PC-3 (cell line): ENCODE results near the gene IFNL1. TPM values are rescaled to one million over a fixed set of nuclear protein-coding genes. Genes with fewer than 3 reads are reported as not detected.

Source experiments
- ATAC-seq: fragments of 200-7000 bp; cut with Tn5 transposase; 2 replicates; pipeline ENCODE4 v1.9.1; 2020; ENCODE audit warnings: mild to moderate bottlenecking, moderate library complexity
- BruUV-seq: library from RNA; stranded (reverse); fragments of 400-500 nt; replicated peaks from 2 replicates; lab custom pipeline; 2021; lab: Mats Ljungman, UMichigan
- CTCF ChIA-PET: fragments of 300-600 bp; sonication (Branson Sonifier 250); formaldehyde crosslinking; loops from one replicate; lab custom pipeline; 2022; ENCODE audit warnings: antibody characterized with exemption; lab: Charles Lee
- POLR2A ChIA-PET: fragments of 300-600 bp; sonication (Branson Sonifier 250); formaldehyde crosslinking; loops from one replicate; lab custom pipeline; 2022; ENCODE audit warnings: antibody characterized with exemption; ENCODE audit not compliant: unreplicated experiment; lab: Charles Lee
- DNase-seq: peaks from one replicate; pipeline ENCODE4 v3.0.0-alpha.2; 2015
- H2AFZ ChIP-seq: fragments of 300-600 bp; sonication (generic); 2 replicates; pipeline ENCODE4 v1.6.0; 2016; ENCODE audit warnings: antibody characterized with exemption, low read length
- H3F3A ChIP-seq: fragments of 300-600 bp; sonication (generic); one replicate; pipeline ENCODE4 v1.6.0; 2017; ENCODE audit warnings: antibody characterized with exemption, low read length, control low read depth, mild to moderate bottlenecking; ENCODE audit not compliant: unreplicated experiment
- H3K27ac ChIP-seq: fragments of 300-600 bp; sonication (generic); 2 replicates; pipeline ENCODE4 v1.5.1; 2016; ENCODE audit warnings: mild to moderate bottlenecking, low read length
- H3K27me3 ChIP-seq: fragments of 300-600 bp; sonication (generic); 2 replicates; pipeline ENCODE4 v1.6.1; 2016; ENCODE audit warnings: low read length, mixed read lengths
- H3K36me3 ChIP-seq: fragments of 300-600 bp; sonication (generic); 2 replicates; pipeline ENCODE4 v1.6.1; 2016; ENCODE audit warnings: low read depth, mixed run types, low read length, mixed read lengths
- H3K4me1 ChIP-seq: fragments of 300-600 bp; sonication (generic); 2 replicates; pipeline ENCODE4 v1.5.1; 2016; ENCODE audit warnings: low read length; ENCODE audit not compliant: insufficient read depth
- H3K4me2 ChIP-seq: fragments of 300-600 bp; sonication (generic); 2 replicates; pipeline ENCODE4 v1.6.0; 2016; ENCODE audit warnings: low read length
- H3K4me3 ChIP-seq: fragments of 300-600 bp; sonication (generic); 2 replicates; pipeline ENCODE4 v1.5.1; 2016; ENCODE audit warnings: mild to moderate bottlenecking, low read length, mixed read lengths
- H3K79me2 ChIP-seq: fragments of 300-600 bp; sonication (generic); 2 replicates; pipeline ENCODE4 v1.6.1; 2017; ENCODE audit warnings: low read length, mixed read lengths
- H3K9ac ChIP-seq: fragments of 300-600 bp; sonication (generic); 2 replicates; pipeline ENCODE4 v1.6.0; 2016; ENCODE audit warnings: mild to moderate bottlenecking, low read length
- H3K9me2 ChIP-seq: fragments of 300-600 bp; sonication (generic); replicated peaks from 2 replicates; pipeline ENCODE4 v1.6.1; 2016; ENCODE audit warnings: mixed run types, low read length, mixed read lengths
- H3K9me3 ChIP-seq: fragments of 300-600 bp; sonication (generic); 2 replicates; pipeline ENCODE4 v1.6.1; 2016; ENCODE audit warnings: low read length, mixed read lengths
- H4K20me1 ChIP-seq: fragments of 300-600 bp; sonication (generic); 2 replicates; pipeline ENCODE4 v1.6.1; 2016; ENCODE audit warnings: low read length, mixed read lengths
- EZH2 ChIP-seq: fragments of 300-600 bp; sonication (generic); IDR thresholded peaks from one replicate; pipeline ENCODE4 v1.6.1; 2017; ENCODE audit warnings: antibody characterized with exemption, mild to moderate bottlenecking, low read length; ENCODE audit not compliant: unreplicated experiment
- EZH2phosphoT487 ChIP-seq: fragments of 300-600 bp; sonication (generic); IDR thresholded peaks from 2 replicates; pipeline ENCODE4 v1.6.1; 2018; ENCODE audit warnings: mild to moderate bottlenecking, antibody characterized with exemption, low read length, borderline replicate concordance
- intact Hi-C: fragments of 100-400 bp; cut with micrococcal nuclease; formaldehyde crosslinking; loops from 2 replicates; pipeline ENCODE4 v1.9.0; 2023
- total RNA-seq: library from RNA; depleted of rRNA; stranded (reverse); fragments of >200 nt; gene quantifications from 2 replicates; pipeline ENCODE4 v1.2.3, GENCODE V29; 2014
- TF ChIP-seq, protein P1 (sequence below): fragments of 300-600 bp; sonication (generic); conservative IDR thresholded peaks from 2 replicates; pipeline ENCODE4 v1.5.1; 2017; ENCODE audit warnings: antibody characterized with exemption, low read depth, mild to moderate bottlenecking, low read length

Gene IFNL1
- total RNA-seq, 1 experiment from 2014 or later = not detected

DNA sequence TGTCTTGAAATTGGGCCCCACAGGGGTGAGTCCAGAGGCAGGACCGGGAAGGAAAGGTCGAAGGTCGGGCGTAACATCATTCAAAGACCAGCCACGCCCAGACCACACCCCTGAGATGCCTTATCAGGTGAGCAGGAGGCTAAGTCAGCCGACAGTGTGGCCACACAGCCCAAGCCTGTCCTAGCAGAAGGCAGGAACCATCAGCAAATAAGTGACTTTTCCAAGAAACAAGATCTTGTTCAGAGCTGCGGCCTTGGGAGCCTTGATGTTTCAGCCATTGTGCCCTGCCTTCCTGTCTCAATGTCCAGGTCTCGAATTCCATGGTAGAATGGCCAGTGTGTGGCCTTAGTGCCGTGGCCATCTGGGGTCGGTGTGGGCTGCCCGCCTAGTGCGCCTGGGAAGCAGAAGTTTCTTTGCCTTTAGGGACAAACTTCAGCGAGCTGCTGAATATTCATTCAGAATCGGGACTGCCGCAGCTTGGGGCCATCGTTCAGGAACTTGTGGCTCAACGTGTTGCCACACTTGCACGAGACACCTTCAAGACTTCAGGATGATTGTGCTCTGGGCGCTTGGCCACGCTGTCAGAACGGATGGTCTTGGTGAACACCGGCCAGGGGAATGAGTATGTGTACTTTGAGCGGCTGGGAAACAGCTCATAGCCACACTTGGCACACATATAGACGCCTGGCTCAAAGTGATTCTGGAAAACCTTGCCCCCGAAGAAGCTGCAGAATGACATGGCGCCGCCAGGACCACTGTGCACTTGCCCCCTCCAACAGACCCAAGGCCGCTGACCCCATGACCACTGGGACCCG is 41.5 kb upstream of the IFNL1 start:
- no peak for DNase-seq
- no peak for TF ChIP-seq EZH2phosphoT487
- TF ChIP-seq EZH2 = no peak
- TF ChIP-seq, protein P1, sequence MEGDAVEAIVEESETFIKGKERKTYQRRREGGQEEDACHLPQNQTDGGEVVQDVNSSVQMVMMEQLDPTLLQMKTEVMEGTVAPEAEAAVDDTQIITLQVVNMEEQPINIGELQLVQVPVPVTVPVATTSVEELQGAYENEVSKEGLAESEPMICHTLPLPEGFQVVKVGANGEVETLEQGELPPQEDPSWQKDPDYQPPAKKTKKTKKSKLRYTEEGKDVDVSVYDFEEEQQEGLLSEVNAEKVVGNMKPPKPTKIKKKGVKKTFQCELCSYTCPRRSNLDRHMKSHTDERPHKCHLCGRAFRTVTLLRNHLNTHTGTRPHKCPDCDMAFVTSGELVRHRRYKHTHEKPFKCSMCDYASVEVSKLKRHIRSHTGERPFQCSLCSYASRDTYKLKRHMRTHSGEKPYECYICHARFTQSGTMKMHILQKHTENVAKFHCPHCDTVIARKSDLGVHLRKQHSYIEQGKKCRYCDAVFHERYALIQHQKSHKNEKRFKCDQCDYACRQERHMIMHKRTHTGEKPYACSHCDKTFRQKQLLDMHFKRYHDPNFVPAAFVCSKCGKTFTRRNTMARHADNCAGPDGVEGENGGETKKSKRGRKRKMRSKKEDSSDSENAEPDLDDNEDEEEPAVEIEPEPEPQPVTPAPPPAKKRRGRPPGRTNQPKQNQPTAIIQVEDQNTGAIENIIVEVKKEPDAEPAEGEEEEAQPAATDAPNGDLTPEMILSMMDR = no peak
- Histone ChIP-seq H3K27ac (no peak overlapping the region), H3K9me3 (no peaks in the 10 kb centered on the region), H2AFZ (no peak overlapping the region), H3K79me2 (no peaks in the 10 kb centered on the region), H3K4me1 (no peaks in the 10 kb centered on the region), H3K27me3 (peaks cover 2% of the 10 kb centered on the region; the same call in 1 of the 2 replicates), H3K9me2 (no peaks in the 10 kb centered on the region), H3K36me3 (no peaks in the 10 kb centered on the region), H3K9ac (no peak overlapping the region), H3F3A (no peaks in the 10 kb centered on the region), H3K4me2 (no peak overlapping the region), H3K4me3 (no peak overlapping the region), H4K20me1 (no peaks in the 10 kb centered on the region)
- CTCF ChIA-PET = no interaction called here
- no TSS peak for BruUV-seq
- ATAC-seq = no peak
- POLR2A ChIA-PET = no interaction called here
- intact Hi-C loops = no loop called here

DNA sequence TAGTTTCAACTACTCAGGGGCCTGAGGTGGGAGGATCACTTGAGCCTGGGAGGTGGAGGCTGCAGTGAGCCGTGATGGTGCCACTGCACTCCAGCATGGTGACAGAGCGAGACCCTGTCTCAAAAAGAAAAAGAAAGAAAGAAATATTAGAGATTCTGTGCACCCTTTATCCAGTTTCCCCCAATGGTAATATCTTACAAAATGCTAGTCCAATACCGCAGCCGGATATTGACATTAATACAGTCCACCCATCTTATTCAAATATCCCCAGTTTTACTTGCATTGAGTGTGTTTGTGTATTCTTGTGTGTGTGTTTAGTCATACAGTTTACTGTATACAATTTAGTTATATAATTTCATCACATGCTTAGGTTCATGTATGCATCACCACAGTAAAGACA is 39.0 kb upstream of the IFNL1 start:
- H3K4me2 ChIP-seq = no peak overlapping the region
- H4K20me1 ChIP-seq = no peaks in the 10 kb centered on the region
- no TSS peak for BruUV-seq
- no peaks in the 10 kb centered on the region for H3K4me1 ChIP-seq
- no peaks in the 10 kb centered on the region for H3K9me3 ChIP-seq
- no peak overlapping the region for H3K9ac ChIP-seq
- intact Hi-C loops = no loop called here
- H3F3A ChIP-seq = no peaks in the 10 kb centered on the region
- no peaks in the 10 kb centered on the region for H3K79me2 ChIP-seq
- H3K4me3 ChIP-seq = no peak overlapping the region
- peaks cover 5% of the 10 kb centered on the region; the same call in 1 of the 2 replicates for H3K27me3 ChIP-seq
- no peak for TF ChIP-seq EZH2
- TF ChIP-seq EZH2phosphoT487 = no peak
- no peak overlapping the region for H2AFZ ChIP-seq
- ATAC-seq = no peak
- no peaks in the 10 kb centered on the region for H3K36me3 ChIP-seq
- ChIA-PET CTCF (no interaction called here), POLR2A (no interaction called here)
- no peaks in the 10 kb centered on the region for H3K9me2 ChIP-seq
- no peak overlapping the region for H3K27ac ChIP-seq
- no peak for DNase-seq

DNA sequence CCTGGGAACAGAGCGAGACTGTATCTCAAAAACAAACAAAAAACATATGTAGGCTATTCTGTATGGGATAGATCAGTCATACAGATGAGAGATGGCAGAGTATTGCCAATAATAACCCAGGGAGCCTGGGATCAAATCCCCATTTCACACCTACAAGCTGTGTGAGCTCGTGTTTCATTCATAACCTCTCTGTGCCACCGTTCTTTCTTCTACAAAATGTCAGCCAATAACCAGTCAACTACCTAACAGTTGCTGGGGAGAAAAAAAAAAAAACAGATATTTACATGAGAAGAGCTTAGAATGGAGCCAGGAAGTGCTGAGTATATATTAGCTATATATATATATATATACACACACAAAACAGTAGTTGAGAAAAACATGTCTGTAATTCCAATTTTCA is 34.5 kb upstream of the IFNL1 start:
- no peak overlapping the region for H3K27ac ChIP-seq
- intact Hi-C loops = no loop called here
- no peak overlapping the region for H2AFZ ChIP-seq
- ATAC-seq (no peak), DNase-seq (no peak)
- no peaks in the 10 kb centered on the region for H3K4me1 ChIP-seq
- H3K9me2 ChIP-seq = no peaks in the 10 kb centered on the region
- BruUV-seq = no TSS peak
- H4K20me1 ChIP-seq = no peaks in the 10 kb centered on the region
- ChIA-PET CTCF (interaction anchor here (0.7 kb wide), 1 partner anchor 139 kb away, joined by 3 read pairs; no protein-coding TSS in a partner anchor), POLR2A (no interaction called here)
- no peak for TF ChIP-seq EZH2
- TF ChIP-seq EZH2phosphoT487 = no peak
- TF ChIP-seq, protein P1 = no peak
- peaks cover 5% of the 10 kb centered on the region; the same call in 1 of the 2 replicates for H3K27me3 ChIP-seq
- H3K79me2 ChIP-seq = no peaks in the 10 kb centered on the region
- H3K4me3 ChIP-seq = no peak overlapping the region
- no peak overlapping the region for H3K9ac ChIP-seq
- no peaks in the 10 kb centered on the region for H3F3A ChIP-seq
- H3K36me3 ChIP-seq = no peaks in the 10 kb centered on the region
- no peaks in the 10 kb centered on the region for H3K9me3 ChIP-seq
- H3K4me2 ChIP-seq = no peak overlapping the region
